Neuronal stem cell (in vitro differentiated cells): ENCODE measurements around the gene TUBB4B.
A peak's percentile ranks its signal among the peaks of the same experiment; 100 is the strongest.

Source experiments
- DNase-seq: peaks from one replicate; pipeline ENCODE4 v3.0.0-alpha.2; 2013; ENCODE audit warnings: low spot score
- H2AFZ ChIP-seq: one replicate; pipeline ENCODE4 v1.6.1; 2013; ENCODE audit warnings: mild to moderate bottlenecking, low read length, inconsistent platforms
- H2AK5ac ChIP-seq: 2 replicates; pipeline ENCODE4 v1.6.1; 2013; ENCODE audit warnings: low read depth, mild to moderate bottlenecking, inconsistent platforms, low read length, moderate library complexity, mixed read lengths
- H2BK120ac ChIP-seq: 2 replicates; pipeline ENCODE4 v1.6.1; 2013; ENCODE audit warnings: low read depth, mild to moderate bottlenecking, inconsistent platforms, low read length, moderate library complexity, mixed read lengths
- H2BK12ac ChIP-seq: one replicate; pipeline ENCODE4 v1.6.1; 2013; ENCODE audit warnings: low read length, inconsistent platforms
- H2BK15ac ChIP-seq: 2 replicates; pipeline ENCODE4 v1.6.1; 2013; ENCODE audit warnings: mild to moderate bottlenecking, low read length, inconsistent platforms, mixed read lengths
- H2BK5ac ChIP-seq: one replicate; pipeline ENCODE4 v1.6.1; 2013; ENCODE audit warnings: inconsistent platforms, mild to moderate bottlenecking, low read length, moderate library complexity
- H3K14ac ChIP-seq: one replicate; pipeline ENCODE4 v1.6.1; 2013; ENCODE audit warnings: low read length, inconsistent platforms
- H3K18ac ChIP-seq: 2 replicates; pipeline ENCODE4 v1.6.1; 2013; ENCODE audit warnings: low read length, inconsistent platforms
- H3K23ac ChIP-seq: 2 replicates; pipeline ENCODE4 v1.6.1; 2013; ENCODE audit warnings: low read depth, mild to moderate bottlenecking, mixed read lengths, low read length, inconsistent platforms; ENCODE audit not compliant: poor library complexity
- H3K27ac ChIP-seq: replicated peaks from 3 replicates; pipeline ENCODE4 v1.5.1; 2013; ENCODE audit warnings: low read length, inconsistent platforms
- H3K27me3 ChIP-seq, 3 experiments: 2 replicates each; pipeline ENCODE4 v1.6.1; 2013; ENCODE audit warnings: low read length in 3 of 3, mild to moderate bottlenecking in 2 of 3, inconsistent platforms in 1 of 3, low read depth in 1 of 3, mixed read lengths in 1 of 3, moderate library complexity in 1 of 3; ENCODE audit not compliant: control insufficient read depth in 3 of 3, insufficient read depth in 3 of 3
- H3K36me3 ChIP-seq, 2 donors: replicated peaks in 1 of 2; 2 replicates each; pipeline ENCODE4 v1.6.1; 2013; ENCODE audit warnings: low read length in 2 of 2; ENCODE audit not compliant: control insufficient read depth in 2 of 2, insufficient read depth in 2 of 2
- H3K4ac ChIP-seq: 2 replicates; pipeline ENCODE4 v1.6.1; 2013; ENCODE audit warnings: inconsistent platforms, mild to moderate bottlenecking, low read length, moderate library complexity
- H3K4me1 ChIP-seq, 2 donors: 1 replicate in 1 of 2; 2 replicates in 1 of 2; pipeline ENCODE4 v1.6.1; 2013; ENCODE audit warnings: low read length in 2 of 2, low read depth in 1 of 2; ENCODE audit not compliant: control insufficient read depth in 2 of 2, insufficient read depth in 1 of 2
- H3K4me2 ChIP-seq: one replicate; pipeline ENCODE4 v1.6.1; 2013; ENCODE audit warnings: mild to moderate bottlenecking, low read length, inconsistent platforms; ENCODE audit not compliant: insufficient read depth, poor library complexity, severe bottlenecking
- H3K4me3 ChIP-seq, 2 donors: 2 replicates each; pipeline ENCODE4 v1.5.1; 2013; ENCODE audit warnings: low read length in 2 of 2, mild to moderate bottlenecking in 2 of 2, inconsistent platforms in 1 of 2, moderate library complexity in 1 of 2
- H3K79me1 ChIP-seq: one replicate; pipeline ENCODE4 v1.6.1; 2013; ENCODE audit warnings: low read depth, mild to moderate bottlenecking, inconsistent platforms, low read length, moderate library complexity
- H3K9ac ChIP-seq: one replicate; pipeline ENCODE4 v1.6.1; 2013; ENCODE audit warnings: mild to moderate bottlenecking, low read depth, low read length, inconsistent platforms; ENCODE audit not compliant: poor library complexity
- H3K9me3 ChIP-seq, 2 donors: replicated peaks in 1 of 2; 2 replicates each; pipeline versions ENCODE3 to v1.6.1; 2013; ENCODE audit warnings: low read length in 2 of 2, mild to moderate bottlenecking in 2 of 2, inconsistent platforms in 1 of 2, low read depth in 1 of 2, mixed read lengths in 1 of 2, moderate library complexity in 1 of 2; ENCODE audit not compliant: control insufficient read depth in 2 of 2, insufficient read depth in 1 of 2
- H4K8ac ChIP-seq: one replicate; pipeline ENCODE4 v1.6.1; 2013; ENCODE audit warnings: low read depth, mild to moderate bottlenecking, inconsistent platforms, low read length, moderate library complexity
- H4K91ac ChIP-seq: one replicate; pipeline ENCODE4 v1.6.1; 2013; ENCODE audit warnings: low read length, low read depth, mild to moderate bottlenecking, inconsistent platforms; ENCODE audit not compliant: poor library complexity
- WGBS, 2 donors: extraction: QIAGEN DNeasy Blood & Tissue Kit; methylation state at CpG; one replicate each; pipeline ENCODE4 v1.1.7; 2013; ENCODE audit warnings: missing lambda C conversion rate in 2 of 2, mixed read lengths in 1 of 2; ENCODE audit not compliant: insufficient read length in 2 of 2, insufficient replicate concordance in 1 of 2; ENCODE audit errors: extremely low coverage in 2 of 2; 5-methylcytosine and 5-hydroxymethylcytosine counted together

The TUBB4B gene

DNA sequence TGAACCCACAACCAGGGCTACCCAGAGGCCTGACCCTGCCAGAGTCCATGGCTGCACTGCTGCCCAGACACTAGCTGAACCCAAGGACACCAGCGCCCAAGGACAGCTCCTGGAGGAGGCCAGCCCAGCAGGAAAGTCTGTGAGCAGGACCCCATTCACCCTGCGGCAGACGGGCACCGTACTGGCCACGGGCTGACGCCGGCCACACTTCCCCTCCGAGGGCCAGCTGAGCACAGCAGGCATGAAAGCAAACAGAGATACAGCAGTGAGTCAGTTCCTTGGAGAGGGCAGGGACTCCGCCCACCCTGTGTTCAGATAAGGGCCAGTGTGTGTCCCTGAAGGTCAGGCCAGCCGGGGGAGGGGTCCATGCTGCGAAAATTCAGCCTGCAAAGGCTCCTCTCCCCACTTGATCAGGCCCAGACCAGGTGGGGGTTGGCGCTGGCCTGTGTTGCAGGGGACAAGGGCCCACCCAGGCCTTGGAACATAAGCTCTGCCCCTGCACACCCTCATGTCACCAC is 22.3 kb upstream of the TUBB4B start:
- Histone ChIP-seq H3K4ac (no peak overlapping the region), H3K23ac (peak overlapping the region; percentile 80), H3K9me3 (no peaks in the 10 kb centered on the region), H4K91ac (no peak overlapping the region), H3K9ac (peak overlapping the region; percentile 60), H3K4me1 (peaks cover 9 to 15% of the 10 kb centered on the region in 2 donors), H2BK12ac (no peak overlapping the region), H4K8ac (peak overlapping the region; percentile 65), H2AK5ac (no peak overlapping the region), H3K36me3 (peaks cover 9 to 26% of the 10 kb centered on the region in 2 donors), H3K79me1 (peaks cover 15% of the 10 kb centered on the region), H3K27ac (no peak overlapping the region), H3K4me2 (no peak overlapping the region), H2BK120ac (no peak overlapping the region), H2BK15ac (no peak overlapping the region), H2AFZ (no peak overlapping the region), H3K4me3 (no peak overlapping the region), H2BK5ac (no peak overlapping the region), H3K18ac (peak overlapping the region; percentile 11), H3K27me3 (peaks cover 0 to 10% (median 3%) of the 10 kb centered on the region in 3 experiments), H3K14ac (no peak overlapping the region)
- no peak for DNase-seq
- no CpG with 5 or more reads among the region's 12 CpGs for WGBS, 2 donors

DNA sequence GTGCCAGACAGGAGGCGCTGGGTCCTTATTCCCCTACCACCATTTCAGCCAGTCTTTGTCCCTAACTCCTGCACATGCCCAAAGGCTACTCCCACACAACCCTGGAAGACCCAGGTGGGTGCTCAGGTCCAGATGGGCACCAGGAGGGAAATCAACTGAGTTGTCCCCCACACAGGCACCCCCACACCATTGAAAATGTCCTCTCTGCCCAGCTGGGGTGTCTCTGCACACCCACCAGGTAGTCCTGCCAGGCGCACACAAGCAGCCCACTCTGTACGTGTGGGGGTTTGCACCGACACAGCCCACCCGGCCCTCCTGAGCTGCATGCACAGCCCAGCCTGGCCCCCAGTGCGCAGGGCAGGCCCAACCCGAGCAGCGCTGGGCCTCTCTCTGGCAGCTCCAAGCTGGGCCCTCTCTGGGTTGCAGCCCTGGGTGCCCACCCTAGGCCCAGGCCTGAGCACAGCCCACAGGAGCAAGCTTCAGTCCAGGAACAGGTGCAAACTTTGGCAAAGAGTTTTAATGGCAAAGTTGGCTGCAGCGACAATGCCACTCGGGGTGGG is 21.2 kb upstream of the TUBB4B start:
- no CpG with 5 or more reads among the region's 10 CpGs for WGBS, 2 donors
- Histone ChIP-seq H3K27ac (no peak overlapping the region), H4K8ac (no peak overlapping the region), H2BK15ac (no peak overlapping the region), H3K36me3 (peaks cover 5 to 16% of the 10 kb centered on the region in 2 donors), H2BK5ac (no peak overlapping the region), H3K18ac (no peak overlapping the region), H3K4ac (no peak overlapping the region), H3K4me3 (no peak overlapping the region), H2AFZ (no peak overlapping the region), H2BK120ac (no peak overlapping the region), H3K79me1 (peaks cover 13% of the 10 kb centered on the region), H2BK12ac (no peak overlapping the region), H3K9ac (peak overlapping the region; percentile 60), H3K27me3 (peaks cover 0 to 10% (median 3%) of the 10 kb centered on the region in 3 experiments), H3K4me1 (peaks cover 11 to 15% of the 10 kb centered on the region in 2 donors), H2AK5ac (no peak overlapping the region), H3K14ac (no peak overlapping the region), H4K91ac (no peak overlapping the region), H3K23ac (peak overlapping the region; percentile 89), H3K4me2 (no peak overlapping the region), H3K9me3 (no peaks in the 10 kb centered on the region)
- no peak for DNase-seq

DNA sequence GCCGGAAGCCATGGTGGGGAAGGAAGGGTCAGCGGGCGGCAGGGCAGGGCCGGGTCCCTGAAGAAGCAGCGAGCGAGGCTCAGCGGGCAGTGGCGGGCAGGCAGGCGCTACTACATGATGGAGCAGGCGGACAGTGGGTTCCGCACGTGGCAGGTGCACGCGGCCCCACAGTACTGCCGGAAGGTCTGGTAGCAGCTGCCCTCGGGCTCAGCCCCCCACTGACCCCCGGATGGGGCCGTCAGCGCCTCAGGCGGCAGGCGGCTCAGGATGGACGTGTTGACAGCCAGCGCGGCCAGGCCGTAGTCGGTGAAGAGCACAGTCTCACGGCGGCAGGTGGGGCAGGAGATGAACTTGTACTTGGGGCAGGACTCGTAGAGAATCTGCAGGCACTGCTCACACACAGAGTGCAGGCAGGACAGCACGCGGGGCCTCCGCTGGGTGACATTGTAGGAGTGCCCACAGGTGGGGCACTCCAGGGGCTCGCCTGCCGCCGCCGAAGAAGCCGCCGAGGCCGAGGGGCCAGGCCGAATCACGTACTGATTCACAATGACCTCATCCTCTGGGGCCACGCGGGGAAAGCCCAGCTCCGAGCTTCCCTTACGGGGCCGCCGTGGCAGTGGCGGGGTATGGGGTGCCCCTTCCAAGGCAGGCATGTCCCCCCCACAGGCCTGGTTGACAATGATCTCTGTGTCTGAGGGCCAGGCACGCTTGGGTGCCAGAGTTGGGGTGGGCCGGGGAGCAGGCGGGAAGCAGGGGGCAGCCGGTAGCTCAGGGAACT is 20.6 kb upstream of the TUBB4B start:
- H3K9me3 ChIP-seq = no peaks in the 10 kb centered on the region
- no peak overlapping the region for H3K27ac ChIP-seq
- peaks cover 0 to 10% (median 3%) of the 10 kb centered on the region in 3 experiments for H3K27me3 ChIP-seq
- no peak overlapping the region for H3K14ac ChIP-seq
- no peak for DNase-seq
- H3K23ac ChIP-seq = peak overlapping the region; percentile 89
- peaks cover 11 to 15% of the 10 kb centered on the region in 2 donors for H3K4me1 ChIP-seq
- no peak overlapping the region for H3K4me3 ChIP-seq
- no peak overlapping the region for H3K4me2 ChIP-seq
- peak overlapping the region; percentile 75 for H2AK5ac ChIP-seq
- no peak overlapping the region for H3K4ac ChIP-seq
- peak overlapping the region; percentile 48 for H3K18ac ChIP-seq
- peaks cover 13% of the 10 kb centered on the region for H3K79me1 ChIP-seq
- H2BK12ac ChIP-seq = no peak overlapping the region
- no peak overlapping the region for H2BK120ac ChIP-seq
- H2BK5ac ChIP-seq = no peak overlapping the region
- no peak overlapping the region for H4K8ac ChIP-seq
- H2BK15ac ChIP-seq = peak overlapping the region; percentile 85
- WGBS, 2 donors = no CpG with 5 or more reads among the region's 52 CpGs
- no peak overlapping the region for H4K91ac ChIP-seq
- no peak overlapping the region for H3K9ac ChIP-seq
- peaks cover 2 to 9% of the 10 kb centered on the region in 2 donors for H3K36me3 ChIP-seq
- H2AFZ ChIP-seq = no peak overlapping the region

DNA sequence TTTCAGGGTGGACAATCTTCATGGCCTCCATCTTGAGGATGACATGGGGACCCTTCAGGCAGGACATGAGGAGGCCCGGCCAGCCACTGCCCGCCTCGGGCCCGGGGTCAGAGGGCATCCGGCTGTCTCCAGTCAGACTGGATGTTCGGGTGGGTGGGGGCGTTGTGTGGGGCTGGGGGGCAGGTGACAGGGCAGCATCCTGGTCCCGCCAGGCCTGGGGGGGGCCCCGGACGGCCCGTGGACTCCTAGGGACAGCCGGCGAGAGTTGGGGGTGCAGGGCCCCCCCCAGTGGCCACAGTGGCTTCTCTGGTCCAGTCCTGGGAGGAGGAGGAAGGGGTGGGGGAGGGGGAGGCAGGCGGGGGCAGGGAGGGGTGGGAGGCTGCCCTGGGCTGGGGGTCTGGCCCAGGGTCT is 20.0 kb upstream of the TUBB4B start:
- H2BK12ac ChIP-seq = no peak overlapping the region
- H3K23ac ChIP-seq = no peak overlapping the region
- H3K79me1 ChIP-seq = peaks cover 13% of the 10 kb centered on the region
- H3K4me3 ChIP-seq = no peak overlapping the region
- H3K9ac ChIP-seq = no peak overlapping the region
- no peak overlapping the region for H2BK5ac ChIP-seq
- peaks cover under 1 to 3% of the 10 kb centered on the region in 2 donors for H3K36me3 ChIP-seq
- H4K91ac ChIP-seq = no peak overlapping the region
- DNase-seq = no peak
- peak overlapping the region; percentile 89 for H3K4me2 ChIP-seq
- peak overlapping the region; percentile 56 for H2AK5ac ChIP-seq
- H2BK120ac ChIP-seq = no peak overlapping the region
- no peak overlapping the region for H3K18ac ChIP-seq
- no CpG with 5 or more reads among the region's 14 CpGs for WGBS, 2 donors
- peaks cover 11 to 18% of the 10 kb centered on the region in 2 donors for H3K4me1 ChIP-seq
- no peak overlapping the region for H2AFZ ChIP-seq
- no peak overlapping the region for H3K4ac ChIP-seq
- H3K27ac ChIP-seq = no peak overlapping the region
- peaks cover 0 to 10% (median 3%) of the 10 kb centered on the region in 3 experiments for H3K27me3 ChIP-seq
- H3K14ac ChIP-seq = no peak overlapping the region
- peak overlapping the region; percentile 49 for H2BK15ac ChIP-seq
- no peaks in the 10 kb centered on the region for H3K9me3 ChIP-seq
- H4K8ac ChIP-seq = no peak overlapping the region
